Stimulated activated CD4-positive, alpha-beta T cell treated with anti-CD3 and anti-CD28 coated beads, Interleukin-4, amount 100 ng/mL, for 48 hours (primary cell): Measurements from ENCODE around the gene OPA3.
"Not testable (repeated sequence)": the region's sequence is repeated elsewhere in the genome, so short reads cannot be mapped to it uniquely, and the experiment has no call there.

ENCODE experiments used
- DNase-seq, 2 donors: peaks; one replicate each; pipeline ENCODE4 v3.0.0-alpha.2; 2020; ENCODE audit warnings: low read depth in 2 of 2

Gene OPA3

DNA sequence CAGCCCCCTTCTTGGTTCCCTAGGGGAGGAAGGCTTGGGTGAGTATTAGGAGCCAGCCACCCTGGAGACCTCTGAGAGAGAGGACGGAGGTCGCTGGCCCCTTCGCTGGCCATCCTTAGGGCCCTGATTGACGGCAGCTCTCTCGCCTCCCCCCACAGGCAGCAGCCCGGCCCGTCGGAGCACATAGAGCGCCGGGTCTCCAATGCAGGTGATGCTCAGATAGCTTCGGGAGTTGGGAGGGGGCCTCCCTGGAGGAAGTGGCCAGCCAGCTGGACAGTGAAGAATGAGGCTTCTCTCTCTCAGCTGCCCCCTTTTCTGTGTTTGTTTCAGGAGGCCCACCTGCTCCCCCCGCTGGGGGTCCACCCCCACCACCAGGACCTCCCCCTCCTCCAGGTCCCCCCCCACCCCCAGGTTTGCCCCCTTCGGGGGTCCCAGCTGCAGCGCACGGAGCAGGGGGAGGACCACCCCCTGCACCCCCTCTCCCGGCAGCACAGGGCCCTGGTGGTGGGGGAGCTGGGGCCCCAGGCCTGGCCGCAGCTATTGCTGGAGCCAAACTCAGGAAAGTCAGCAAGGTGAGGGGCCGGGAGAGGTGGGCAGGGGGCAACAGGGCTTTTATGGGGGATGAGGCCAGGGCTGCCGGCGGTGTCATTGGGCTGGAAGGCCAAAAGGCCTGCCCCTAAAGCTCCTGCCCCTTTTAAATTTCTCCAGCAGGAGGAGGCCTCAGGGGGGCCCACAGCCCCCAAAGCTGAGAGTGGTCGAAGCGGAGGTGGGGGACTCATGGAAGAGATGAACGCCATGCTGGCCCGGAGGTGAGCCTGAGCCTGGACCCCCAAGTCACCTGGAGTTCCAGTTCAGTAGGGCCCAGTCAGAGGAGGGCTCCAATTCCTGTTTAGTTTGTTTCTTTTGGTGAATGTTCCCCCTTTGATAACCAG is 62.3 kb downstream of the OPA3 start:
- DNase-seq: no peak

DNA sequence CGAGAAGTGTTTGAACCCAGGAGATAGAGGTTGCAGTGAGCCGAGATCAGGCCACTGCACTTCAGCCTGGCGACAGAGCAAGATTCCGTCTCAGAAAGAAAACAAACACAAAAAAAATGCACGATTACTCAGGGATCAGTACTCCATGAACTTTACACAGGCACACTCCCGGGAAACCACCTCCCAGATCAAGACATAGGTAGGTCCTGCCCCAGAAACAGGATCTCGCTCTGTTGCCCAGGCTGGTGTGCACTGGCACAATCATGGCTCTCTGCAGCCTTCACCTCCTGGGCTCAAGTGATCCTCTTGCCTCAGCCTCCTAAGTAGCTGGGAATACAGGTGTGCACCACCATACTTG is 66.2 kb downstream of the OPA3 start:
- DNase-seq: no peak

DNA sequence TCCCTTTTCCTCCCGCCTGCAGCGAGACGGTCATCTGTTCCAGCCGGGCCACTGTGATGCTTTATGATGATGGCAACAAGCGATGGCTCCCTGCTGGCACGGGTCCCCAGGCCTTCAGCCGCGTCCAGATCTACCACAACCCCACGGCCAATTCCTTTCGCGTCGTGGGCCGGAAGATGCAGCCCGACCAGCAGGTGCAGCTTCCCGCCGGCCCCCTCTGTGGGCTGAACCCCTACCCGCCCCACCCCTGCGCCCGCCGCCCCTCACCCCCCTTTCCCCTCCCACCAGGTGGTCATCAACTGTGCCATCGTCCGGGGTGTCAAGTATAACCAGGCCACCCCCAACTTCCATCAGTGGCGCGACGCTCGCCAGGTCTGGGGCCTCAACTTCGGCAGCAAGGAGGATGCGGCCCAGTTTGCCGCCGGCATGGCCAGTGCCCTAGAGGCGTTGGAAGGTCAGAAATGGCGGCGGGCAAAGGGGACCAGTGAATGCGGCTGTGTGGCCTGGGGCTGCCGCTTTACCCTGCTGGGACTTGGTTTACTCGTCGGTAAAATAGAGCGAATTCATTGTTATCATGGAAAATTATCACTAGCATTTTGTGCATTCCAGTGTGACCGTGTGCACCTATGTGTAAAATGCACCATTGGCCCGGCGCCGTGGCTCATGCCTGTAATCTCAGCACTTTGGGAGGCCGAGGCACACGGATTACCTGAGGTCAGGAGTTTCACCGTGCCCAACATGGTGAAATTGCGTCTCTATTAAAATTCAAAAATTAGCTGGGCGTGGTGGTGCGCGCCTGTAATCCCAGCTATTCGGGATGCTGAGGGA is 66.7 kb downstream of the OPA3 start:
- no peak for DNase-seq

DNA sequence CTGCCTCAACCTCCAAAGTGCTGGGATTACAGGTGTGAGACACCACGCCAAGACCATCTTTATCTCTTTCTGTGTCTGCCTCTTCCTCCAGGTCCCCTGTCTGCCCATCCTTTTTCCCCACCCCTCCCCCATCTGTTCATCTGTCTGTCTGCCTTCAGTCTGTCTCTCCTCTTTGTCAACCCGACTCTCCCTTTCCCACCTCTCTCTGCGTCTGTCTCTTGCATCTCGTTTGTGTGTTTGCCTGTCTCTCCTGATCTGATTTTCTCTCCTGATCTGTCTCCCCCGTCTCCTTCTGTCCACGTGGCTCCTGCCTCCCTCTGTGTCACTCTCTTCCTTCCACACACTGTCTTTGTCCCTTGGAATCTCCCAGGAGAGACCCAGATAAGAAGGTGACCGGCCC is 67.4 kb downstream of the OPA3 start:
- DNase-seq: no peak

DNA sequence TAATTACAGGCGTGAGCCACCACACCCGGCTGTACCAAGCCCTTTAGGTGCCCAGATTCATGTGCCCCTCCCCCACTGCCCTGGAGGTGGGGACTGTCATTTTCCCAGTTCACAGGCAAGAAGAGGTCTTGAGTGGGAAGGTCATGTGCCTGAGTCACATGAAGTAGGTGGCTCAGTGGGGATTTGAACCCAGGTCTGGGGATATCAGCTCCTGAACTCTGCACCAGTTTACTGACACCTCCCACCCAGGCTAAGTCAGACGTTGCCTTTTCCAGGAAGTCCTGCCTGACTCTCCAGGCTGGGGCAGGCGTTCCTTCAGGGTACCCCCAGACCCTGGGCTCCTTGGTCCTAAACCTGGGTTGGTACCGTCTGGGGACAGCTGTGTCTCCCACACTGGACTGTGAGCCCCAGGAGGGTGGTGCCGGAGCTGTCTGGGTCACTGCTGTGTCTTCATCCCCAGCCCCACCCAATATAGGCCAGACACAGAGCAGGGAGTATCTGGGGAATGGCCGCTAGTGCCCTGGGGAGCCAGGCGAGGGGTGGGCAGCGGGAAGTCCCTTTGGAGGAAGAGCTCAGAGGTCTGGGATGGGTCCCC is 68.7 kb downstream of the OPA3 start:
- DNase-seq: no peak

DNA sequence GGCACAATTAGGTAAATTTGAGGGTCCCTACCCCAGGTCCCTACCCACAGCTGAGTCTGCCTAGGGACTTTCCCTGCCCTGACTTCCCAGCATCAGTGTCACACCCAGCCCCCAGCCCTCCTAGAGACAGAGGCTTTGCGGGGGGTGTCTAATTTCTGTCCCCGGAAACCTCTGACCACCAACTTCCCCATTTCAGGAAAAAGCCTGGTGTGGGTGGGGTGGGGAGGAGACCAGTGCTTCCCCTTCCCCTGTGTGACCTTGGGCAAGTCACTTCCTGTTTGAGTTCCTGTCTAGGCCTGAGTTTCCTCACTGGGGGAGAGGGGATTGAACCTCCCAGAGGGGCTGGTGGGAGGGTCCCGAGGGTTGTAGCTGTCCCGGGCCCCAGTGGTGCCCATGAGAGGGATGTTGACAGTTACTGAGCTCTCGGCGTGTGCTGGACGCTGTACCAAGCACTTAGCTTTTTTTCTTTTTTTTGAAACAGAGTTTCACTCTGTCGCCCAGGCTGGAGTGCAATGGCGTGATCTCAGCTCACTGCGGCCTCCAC is 69.4 kb downstream of the OPA3 start:
- no peak for DNase-seq

DNA sequence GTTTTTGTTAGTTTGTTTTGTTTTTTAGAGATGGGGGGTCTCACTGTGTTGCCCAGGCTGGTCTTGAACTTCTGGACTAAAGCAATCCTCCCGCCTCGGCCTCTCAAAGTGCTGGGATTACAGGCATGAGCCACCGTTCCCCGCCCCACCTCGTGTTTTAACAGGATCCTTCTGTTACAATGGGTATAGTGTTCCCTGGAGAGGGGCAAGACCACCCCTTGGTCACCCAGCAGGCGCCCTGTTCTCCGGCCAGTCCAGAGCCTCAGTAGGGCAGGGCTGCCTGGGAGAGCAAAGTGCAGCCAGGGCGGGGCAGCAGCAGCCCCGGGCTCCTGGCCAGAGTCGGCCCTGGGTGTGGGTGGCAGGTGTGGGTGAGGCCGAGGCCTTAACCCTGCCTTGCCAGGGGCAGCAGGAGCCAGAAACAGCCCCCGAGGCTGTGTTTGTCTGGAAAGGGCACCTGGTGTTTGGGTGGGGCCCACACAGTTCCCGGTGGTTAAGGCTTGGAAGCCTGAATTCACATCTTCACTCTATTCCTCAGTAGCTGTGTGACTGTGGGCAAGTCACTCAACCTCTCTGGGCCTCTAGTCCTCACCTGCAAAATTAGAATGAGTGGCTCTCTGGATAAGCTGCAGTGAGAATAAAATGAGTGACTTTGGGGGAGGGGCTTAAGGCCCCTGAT is 70.1 kb downstream of the OPA3 start:
- no peak for DNase-seq

DNA sequence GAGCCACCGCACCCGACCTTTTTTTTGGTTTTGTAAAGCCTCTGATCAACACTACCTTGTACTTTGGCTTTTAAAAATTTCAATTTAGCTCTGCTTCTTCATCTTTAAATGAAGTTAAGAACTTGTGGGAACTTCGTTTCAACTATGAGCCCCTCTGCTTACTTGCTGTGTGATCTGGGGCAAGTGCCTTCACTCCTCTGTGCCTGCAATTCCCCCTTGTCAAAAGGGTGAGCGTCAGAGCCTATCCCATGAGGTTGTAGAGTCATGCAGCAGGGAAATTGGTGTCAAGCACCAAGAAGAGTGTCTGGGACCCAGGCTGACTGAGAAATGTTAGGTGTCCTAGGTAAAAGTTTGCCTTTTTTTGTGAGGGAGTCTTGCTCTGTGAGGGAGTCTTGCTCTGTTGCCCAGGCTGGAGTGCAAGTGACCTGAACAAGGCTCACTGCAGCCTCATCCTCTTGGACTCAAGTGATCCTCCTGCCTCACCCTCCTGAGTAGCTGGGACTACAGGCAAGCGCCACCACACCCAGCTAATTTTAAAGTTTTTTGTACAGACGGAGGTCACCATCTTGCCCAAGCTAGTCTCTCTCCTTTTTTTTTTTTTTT is 71.6 kb downstream of the OPA3 start:
- DNase-seq: no peak

DNA sequence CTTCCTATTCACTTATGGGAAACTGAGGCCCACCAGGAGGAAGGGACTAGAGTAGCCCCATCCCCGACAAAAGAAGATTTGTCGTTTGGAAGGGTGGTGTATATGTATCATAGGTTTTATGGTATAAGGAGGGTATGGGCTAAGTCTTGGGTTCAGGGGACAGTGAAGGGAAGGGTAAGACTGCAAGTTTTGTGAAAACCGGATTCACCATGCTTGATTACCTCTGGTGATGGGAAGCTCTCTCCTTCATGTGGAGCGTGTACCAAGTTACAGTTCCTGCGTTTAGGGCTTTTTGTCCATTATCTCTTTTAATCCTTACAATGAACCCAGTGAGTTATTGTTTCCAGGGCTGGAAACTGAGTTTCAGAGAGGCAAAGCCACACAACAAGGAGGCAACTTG is 73.5 kb downstream of the OPA3 start:
- DNase-seq: no peak

DNA sequence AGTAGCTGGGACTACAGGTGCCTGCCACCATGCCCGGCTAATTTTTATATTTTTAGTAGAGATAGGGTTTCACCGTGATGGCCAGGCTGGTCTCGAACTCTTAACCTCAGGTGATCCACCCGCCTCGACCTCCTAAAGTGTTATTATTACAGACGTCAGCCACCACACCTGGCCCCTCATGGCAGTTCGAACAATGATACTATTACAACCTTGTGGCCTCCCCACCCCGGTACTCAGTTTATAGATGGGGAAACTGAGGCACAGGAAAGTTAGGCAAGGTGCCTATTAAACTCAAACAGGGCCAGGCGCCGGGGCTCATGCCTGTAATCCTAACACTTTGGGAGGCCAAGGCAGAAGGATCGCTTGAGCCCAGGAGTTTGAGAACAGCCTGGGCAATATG is 74.2 kb downstream of the OPA3 start:
- DNase-seq: not testable (repeated sequence)

DNA sequence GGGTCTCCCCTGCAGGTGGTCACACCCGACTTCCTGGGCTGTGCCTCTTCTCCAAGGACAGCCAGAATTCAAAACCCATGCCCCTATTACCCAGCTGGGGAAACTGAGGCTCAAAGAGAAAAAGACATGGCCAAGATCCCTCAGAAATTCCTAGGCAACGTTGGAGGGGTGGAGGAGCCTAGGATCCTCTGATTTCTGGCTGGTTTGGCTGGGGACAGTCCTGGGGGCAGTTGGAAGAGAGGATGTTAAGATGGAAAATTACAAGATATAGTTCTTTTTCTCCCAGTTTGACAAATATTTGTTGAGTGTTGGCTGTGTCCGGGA is 74.9 kb downstream of the OPA3 start:
- no peak for DNase-seq

DNA sequence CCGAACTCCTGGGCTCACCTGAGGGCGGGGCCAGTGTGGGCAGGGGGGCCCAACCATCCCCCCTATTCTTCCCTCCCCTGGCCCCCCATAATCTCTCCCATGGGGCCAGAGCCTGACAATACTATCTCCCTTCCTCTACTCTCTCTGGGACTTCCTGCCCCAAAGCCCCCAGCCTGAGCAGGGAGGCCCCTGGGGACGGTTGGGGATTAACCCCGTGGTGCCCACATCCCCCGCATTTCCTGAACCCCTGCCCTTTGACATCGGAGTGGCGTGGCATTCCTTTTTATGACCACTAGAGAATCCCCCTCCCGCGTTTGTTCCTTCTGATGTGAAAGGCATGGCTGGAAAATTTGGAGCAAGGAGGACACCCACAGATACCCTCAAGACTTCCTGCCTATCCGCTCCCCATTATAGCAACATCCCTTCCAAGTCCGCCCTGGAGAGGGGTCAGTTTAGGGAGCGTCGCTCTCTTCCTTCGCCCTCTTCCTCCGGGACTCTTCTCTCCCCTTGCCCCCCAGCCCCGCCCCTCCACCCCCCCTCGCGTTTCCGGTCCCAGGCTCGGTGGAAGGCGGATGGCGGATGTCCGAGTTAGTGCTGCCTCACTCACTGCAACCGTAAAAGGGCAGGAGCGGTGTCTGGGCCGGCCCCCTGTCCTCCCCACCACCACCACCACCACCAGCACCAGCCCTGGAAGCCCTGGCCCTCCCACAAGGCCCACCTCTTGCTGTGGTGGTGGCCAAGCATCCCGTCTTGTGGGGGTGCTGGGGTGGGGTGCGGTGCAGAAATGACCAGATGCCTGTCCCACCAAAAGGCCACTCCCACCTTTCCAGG is 75.5 kb downstream of the OPA3 start:
- DNase-seq: no peak

DNA sequence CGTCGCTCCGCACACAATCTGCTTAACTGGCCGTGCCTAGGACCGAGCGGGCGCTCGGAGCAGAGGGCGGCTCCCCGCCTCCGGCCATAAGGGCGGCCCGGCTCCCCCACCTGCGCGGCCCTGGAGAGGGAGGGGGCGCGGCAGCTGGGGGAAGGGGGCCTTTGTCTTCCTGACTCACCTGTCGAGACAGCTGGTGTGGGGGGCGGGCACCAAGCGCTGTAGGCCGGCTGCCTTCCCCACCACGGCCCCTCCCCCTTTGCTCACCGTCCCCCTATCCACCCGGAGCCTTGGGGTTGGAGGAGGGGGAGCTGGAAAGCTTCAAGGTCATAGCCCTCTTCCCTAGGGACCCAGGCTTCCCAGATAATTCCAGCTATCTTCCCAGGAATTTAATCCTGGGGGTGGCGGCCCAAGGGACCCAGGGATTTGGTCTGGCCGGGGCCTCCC is 76.2 kb downstream of the OPA3 start:
- no peak for DNase-seq

DNA sequence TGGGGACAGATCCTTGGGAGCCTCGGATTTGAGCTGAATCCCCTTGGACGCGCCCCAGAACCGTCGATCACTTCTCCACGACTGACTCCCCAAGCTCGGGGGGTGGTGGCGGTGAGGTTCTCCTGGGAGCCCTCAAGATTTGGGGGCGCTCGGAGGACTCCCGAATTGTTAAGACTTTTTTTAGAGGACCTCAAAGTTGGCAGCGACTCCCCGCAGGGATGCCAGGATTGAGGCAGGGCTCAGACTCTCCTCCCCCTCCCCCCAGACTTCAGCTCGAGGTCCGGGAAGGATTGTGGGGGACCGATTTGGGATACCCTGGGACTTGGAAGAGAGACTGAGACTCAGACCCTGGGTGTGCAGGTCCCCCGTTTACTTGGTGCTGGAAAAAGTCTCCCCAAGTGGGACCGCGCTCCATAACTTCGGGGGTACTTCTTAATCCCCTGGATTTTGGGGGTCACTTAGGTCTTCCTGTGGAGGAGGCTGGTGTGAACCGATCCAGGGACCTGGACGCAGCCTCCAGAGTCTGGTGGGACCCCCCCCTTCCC is 76.7 kb downstream of the OPA3 start:
- no peak for DNase-seq

DNA sequence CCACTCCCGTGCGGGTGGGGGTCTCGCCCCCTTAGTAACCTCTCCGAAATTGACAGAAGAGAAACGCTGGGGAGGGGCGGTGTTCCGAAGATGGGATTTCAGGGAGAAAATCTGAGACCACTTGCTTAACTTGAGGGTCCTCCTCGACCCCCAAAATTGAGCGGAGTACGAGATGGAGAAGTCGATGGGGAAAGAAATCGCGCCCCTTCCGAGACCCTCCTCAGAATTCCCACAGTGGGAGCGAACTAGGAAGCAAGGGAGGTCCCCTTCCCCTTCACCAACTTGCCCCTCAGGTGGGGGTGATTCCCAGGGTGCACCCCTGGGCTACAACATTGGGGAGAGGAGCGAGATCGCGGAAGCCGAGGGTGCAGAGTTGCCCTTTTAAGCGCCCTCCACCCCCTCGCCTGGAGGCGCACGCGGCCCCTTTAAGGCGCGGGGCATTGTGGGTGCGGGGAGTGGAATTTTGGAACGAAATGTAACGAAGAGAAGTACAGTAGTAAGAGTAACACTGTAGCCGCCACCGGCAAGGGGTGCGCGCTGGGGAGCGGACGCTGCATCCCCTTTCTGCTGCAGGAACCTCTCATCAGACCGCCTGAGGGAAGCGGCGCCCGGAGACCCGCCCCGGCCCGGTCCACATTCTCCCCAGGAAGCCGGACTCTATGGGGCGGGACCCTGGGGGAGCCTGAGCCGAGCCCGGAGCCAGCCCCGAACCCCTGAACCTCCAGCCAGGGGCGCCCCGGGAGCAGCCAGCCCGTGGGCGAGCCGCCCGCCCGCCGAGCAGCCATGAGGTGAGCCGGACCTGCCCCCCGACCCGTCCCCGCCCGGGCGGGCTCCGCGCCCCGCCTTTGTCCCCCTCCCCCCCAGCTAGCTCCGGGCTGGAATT is 77.4 kb downstream of the OPA3 start, which contains the start of gene VASP:
Gene VASP (plus strand): TSS at position 491 of the 883 bp plus-strand sequence. CDS start 293 bp downstream, at position 784.
- peak; percentile 85 to 86 for DNase-seq

DNA sequence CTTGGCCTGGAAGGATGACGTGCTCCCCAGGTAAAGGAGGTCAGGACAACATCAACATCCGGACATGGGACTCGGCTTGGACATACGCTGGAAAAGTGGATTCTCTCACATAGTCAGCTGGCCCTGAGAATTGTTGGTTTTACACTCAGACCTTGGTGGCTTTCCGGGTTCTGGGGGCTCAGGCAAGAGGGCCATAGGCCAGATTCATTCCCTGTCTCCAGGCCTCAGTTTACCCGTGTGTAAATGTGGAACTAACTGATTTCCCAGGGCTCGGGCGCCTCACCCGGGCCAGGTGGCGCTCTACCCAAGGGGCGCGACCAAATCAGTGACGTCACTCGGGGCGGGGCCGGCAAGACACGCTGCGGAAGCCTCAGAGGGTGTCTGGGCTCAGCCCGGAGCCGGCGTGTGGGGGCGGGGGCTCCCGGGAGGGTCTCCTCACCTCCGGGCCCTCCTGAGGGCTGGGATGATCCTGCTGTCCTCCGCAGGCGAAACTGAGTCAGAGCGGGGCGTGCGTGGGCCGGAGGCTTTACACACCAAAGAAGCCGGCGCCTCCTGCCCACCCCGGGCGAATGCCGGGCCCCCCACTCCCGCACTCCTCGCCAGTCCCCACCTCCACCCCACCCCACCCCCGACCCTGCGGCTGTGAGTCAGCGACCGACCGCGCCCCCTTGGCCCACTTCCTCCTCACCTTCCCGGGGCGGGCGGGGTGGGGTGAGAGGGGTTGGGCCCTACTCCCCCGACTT is 78.2 kb downstream of the OPA3 start:
- DNase-seq: peak; percentile 99 to 100

DNA sequence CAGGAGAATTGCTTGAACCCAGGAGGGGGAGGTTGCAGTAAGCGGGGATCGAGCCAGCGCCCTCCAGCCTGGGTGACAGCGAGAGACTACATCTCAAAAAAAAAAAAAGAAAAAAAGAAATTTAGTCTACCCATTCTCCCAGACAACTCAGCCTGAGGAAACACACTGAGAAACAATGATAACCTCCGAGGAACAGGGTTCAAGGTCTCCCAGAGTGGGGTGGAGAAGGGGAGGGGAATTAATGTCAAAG is 78.7 kb downstream of the OPA3 start:
- no peak for DNase-seq

DNA sequence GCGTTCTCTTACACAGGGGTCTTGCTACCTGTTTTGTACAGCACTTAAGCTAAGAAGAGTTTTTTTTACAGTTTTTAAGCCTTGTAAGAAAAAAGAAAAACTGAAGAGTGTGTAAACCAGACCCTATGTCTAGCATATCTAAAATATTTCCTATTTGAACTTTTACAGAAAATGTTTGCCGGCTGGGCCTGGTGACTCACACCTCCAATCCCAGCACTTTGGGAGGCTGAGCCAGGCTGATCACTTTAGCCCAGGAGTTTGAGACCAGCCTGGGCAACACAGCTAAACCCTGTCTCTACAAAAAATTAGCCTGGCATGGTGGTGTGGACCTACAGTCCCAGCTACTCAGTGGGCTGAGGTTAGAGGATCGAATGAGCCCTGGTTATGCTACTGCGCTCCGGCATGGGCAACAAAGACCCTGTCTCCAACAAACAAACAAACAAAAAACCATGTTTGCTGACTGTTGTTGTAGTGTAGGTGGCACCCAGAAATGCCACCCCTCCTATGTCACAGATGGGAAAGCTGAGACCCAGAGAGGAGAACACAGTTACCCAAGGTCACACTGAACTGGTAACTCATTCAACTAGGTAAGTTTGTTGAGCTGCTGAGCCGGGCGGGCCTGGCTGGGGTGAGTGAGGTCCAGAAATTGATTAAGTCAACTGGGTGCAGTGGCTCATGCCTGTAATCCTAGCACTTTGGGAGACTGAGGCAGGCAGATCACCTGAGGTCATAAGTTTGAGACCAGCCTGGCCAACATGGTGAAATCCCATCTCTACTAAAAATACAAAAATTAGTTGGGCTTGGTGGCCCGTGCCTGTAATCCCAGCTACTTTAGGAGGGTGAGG is 79.2 kb downstream of the OPA3 start:
- no peak for DNase-seq
